ENCODE measurements around the gene PRDM8. TPM values are rescaled to one million over a fixed set of nuclear protein-coding genes. Genes with fewer than 3 reads are reported as not detected.

PRDM8 gene
- polyA plus RNA-seq, 2 of the 4 experiments (the other 2 are of a cell fraction): 0.10 to 0.14 TPM

DNA sequence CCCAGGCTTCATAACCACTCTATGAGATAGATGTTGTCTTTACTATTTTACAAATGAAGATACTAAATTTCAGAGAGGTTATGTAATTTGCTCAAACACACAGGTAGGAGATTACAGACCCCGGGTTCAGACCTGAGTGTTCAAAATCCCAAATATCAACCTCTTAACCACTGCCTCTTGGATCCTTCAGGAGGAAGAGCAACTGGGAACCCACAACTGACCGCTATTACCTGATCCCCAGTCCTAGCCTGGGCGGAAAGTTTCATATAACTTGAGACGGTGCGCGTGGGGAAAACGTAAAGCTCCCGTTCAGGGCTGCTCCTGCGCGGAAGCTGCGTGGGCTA lies 8.9 kb upstream of the PRDM8 start:
- no peak for FAIRE-seq
- ChIA-PET CTCF (interaction anchor here (1.0 to 3.7 kb wide), 3 partner anchors 14 to 27 kb away, joined by 3 to 14 read pairs (median 3); no protein-coding TSS in a partner anchor), POLR2A (no interaction called here)
- TF ChIP-seq FOSL2 (IDR thresholded peaks at IDR 0.05) (no peak), FOSL2 (CRISPR knock-in tag; IDR thresholded peaks at IDR 0.05) (no peak), POLR2AphosphoS2 (conservative IDR thresholded peaks at IDR 0.05; ENCODE audit: low read length) (no peak), HDAC2 (IDR thresholded peaks at IDR 0.05) (no peak), KDM5A (IDR thresholded peaks at IDR 0.05) (no peak), SMC3 (IDR thresholded peaks at IDR 0.05) (no peak), EP300 (IDR thresholded peaks at IDR 0.05) (no peak), JUNB (IDR thresholded peaks at IDR 0.05) (no peak), ZC3H11A (IDR thresholded peaks at IDR 0.05) (no peak), ZFP36 (IDR thresholded peaks at IDR 0.05; ENCODE audit: borderline replicate concordance, partially characterized antibody) (no peak), EHMT2 (IDR thresholded peaks at IDR 0.05; ENCODE audit: low read depth) (no peak), KDM1A (IDR thresholded peaks at IDR 0.05; ENCODE audit: low read depth) (no peak), RAD21 (conservative IDR thresholded peaks at IDR 0.05 in 1 of 2, IDR thresholded peaks at IDR 0.05 in 1 of 2) (no peak), NFE2L2 (conservative IDR thresholded peaks at IDR 0.05; ENCODE audit: low read length) (no peak)
- TF ChIP-seq, protein P1, sequence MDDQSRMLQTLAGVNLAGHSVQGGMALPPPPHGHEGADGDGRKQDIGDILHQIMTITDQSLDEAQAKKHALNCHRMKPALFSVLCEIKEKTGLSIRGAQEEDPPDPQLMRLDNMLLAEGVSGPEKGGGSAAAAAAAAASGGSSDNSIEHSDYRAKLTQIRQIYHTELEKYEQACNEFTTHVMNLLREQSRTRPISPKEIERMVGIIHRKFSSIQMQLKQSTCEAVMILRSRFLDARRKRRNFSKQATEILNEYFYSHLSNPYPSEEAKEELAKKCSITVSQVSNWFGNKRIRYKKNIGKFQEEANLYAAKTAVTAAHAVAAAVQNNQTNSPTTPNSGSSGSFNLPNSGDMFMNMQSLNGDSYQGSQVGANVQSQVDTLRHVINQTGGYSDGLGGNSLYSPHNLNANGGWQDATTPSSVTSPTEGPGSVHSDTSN (IDR thresholded peaks at IDR 0.05): no peak
- TF ChIP-seq, protein P2, sequence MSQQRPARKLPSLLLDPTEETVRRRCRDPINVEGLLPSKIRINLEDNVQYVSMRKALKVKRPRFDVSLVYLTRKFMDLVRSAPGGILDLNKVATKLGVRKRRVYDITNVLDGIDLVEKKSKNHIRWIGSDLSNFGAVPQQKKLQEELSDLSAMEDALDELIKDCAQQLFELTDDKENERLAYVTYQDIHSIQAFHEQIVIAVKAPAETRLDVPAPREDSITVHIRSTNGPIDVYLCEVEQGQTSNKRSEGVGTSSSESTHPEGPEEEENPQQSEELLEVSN (IDR thresholded peaks at IDR 0.05; ENCODE audit: borderline replicate concordance, low read depth): no peak
- TF ChIP-seq, protein P3, sequence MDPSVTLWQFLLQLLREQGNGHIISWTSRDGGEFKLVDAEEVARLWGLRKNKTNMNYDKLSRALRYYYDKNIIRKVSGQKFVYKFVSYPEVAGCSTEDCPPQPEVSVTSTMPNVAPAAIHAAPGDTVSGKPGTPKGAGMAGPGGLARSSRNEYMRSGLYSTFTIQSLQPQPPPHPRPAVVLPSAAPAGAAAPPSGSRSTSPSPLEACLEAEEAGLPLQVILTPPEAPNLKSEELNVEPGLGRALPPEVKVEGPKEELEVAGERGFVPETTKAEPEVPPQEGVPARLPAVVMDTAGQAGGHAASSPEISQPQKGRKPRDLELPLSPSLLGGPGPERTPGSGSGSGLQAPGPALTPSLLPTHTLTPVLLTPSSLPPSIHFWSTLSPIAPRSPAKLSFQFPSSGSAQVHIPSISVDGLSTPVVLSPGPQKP (IDR thresholded peaks at IDR 0.05; ENCODE audit: low read depth, low read length): no peak
- TF ChIP-seq, protein P4, sequence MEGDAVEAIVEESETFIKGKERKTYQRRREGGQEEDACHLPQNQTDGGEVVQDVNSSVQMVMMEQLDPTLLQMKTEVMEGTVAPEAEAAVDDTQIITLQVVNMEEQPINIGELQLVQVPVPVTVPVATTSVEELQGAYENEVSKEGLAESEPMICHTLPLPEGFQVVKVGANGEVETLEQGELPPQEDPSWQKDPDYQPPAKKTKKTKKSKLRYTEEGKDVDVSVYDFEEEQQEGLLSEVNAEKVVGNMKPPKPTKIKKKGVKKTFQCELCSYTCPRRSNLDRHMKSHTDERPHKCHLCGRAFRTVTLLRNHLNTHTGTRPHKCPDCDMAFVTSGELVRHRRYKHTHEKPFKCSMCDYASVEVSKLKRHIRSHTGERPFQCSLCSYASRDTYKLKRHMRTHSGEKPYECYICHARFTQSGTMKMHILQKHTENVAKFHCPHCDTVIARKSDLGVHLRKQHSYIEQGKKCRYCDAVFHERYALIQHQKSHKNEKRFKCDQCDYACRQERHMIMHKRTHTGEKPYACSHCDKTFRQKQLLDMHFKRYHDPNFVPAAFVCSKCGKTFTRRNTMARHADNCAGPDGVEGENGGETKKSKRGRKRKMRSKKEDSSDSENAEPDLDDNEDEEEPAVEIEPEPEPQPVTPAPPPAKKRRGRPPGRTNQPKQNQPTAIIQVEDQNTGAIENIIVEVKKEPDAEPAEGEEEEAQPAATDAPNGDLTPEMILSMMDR (IDR thresholded peaks at IDR 0.05): no peak
- TF ChIP-seq, protein P5, sequence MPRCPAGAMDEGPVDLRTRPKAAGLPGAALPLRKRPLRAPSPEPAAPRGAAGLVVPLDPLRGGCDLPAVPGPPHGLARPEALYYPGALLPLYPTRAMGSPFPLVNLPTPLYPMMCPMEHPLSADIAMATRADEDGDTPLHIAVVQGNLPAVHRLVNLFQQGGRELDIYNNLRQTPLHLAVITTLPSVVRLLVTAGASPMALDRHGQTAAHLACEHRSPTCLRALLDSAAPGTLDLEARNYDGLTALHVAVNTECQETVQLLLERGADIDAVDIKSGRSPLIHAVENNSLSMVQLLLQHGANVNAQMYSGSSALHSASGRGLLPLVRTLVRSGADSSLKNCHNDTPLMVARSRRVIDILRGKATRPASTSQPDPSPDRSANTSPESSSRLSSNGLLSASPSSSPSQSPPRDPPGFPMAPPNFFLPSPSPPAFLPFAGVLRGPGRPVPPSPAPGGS (IDR thresholded peaks at IDR 0.05): no peak
- TF ChIP-seq, protein P6, sequence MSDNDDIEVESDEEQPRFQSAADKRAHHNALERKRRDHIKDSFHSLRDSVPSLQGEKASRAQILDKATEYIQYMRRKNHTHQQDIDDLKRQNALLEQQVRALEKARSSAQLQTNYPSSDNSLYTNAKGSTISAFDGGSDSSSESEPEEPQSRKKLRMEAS (IDR thresholded peaks at IDR 0.05): no peak
- Histone ChIP-seq H3K4me2 (no peak overlapping the region), H3K4me3 (no peak overlapping the region), H3K27ac (no peak overlapping the region), H3K4me1 (no peaks in the 10 kb centered on the region), H3K9me3 (no peaks in the 10 kb centered on the region)
- WGBS (ENCODE audit: missing lambda C conversion rate): 76% methylated on average over 11 of the region's 11 CpGs
- DNase-seq (ENCODE audit: low read depth in 1 of 2, low spot score in 1 of 2): no peak
- no peak for ATAC-seq

DNA sequence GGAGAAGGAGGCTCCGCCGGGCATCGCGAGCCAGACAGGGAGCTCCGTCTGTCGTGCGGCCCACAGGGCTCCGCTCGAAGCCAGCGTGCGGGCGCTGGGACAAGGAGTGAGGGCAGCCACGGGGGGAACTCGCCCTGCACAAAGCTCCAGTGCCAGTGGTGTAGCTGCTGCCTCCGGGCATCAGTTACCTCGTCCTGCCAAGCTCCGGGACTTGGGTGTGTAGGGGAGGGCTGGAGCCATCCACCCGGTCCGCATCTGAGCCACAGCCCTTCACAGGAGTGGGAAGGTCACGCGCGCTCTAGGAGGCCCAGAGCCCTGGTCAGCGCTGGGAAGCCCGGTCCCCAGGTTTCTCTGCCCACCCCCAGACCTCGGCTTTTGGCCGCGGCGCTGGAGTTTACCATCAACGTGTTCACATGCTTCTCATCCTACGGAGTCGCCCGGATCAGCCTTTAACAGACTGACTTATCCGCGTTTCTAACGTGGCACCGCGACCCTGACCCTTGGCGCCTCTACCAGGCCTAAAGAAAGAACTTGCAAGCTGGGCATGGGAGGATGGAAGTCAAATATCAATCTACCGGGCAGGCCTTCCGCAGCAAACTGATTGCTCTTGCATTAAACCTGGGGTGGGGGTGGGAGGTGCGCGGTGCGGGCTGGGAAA lies 8.4 kb upstream of the PRDM8 start:
- H3K9me3 ChIP-seq: no peaks in the 10 kb centered on the region
- DNase-seq (ENCODE audit: low read depth in 1 of 2, low spot score in 1 of 2) (no peak), ATAC-seq (no peak), FAIRE-seq (no peak)
- ChIA-PET POLR2A (no interaction called here), CTCF (interaction anchor here (1.0 to 3.7 kb wide), 3 partner anchors 14 to 27 kb away, joined by 3 to 14 read pairs (median 3); no protein-coding TSS in a partner anchor)
- no peak overlapping the region for H3K4me3 ChIP-seq
- 78% methylated on average over 30 of the region's 43 CpGs for WGBS (ENCODE audit: missing lambda C conversion rate)
- H3K27ac ChIP-seq: no peak overlapping the region
- H3K4me2 ChIP-seq: no peak overlapping the region
- TF ChIP-seq MYC (IDR thresholded peaks at IDR 0.05; ENCODE audit: borderline replicate concordance, low read length): no peak
- no peak for TF ChIP-seq SREBF2 (IDR thresholded peaks at IDR 0.05)
- TF ChIP-seq CHD2 (IDR thresholded peaks at IDR 0.05; ENCODE audit: low read length, partially characterized antibody): no peak
- no peak for TF ChIP-seq RAD21 (conservative IDR thresholded peaks at IDR 0.05 in 1 of 2, IDR thresholded peaks at IDR 0.05 in 1 of 2)
- TF ChIP-seq, protein P2 (IDR thresholded peaks at IDR 0.05; ENCODE audit: borderline replicate concordance, low read depth): no peak
- TF ChIP-seq, protein P1 (IDR thresholded peaks at IDR 0.05): no peak
- TF ChIP-seq MAZ (IDR thresholded peaks at IDR 0.05; ENCODE audit: borderline replicate concordance, low read depth, low read length): no peak
- no peak for TF ChIP-seq TP53 (CRISPR knock-in tag; IDR thresholded peaks at IDR 0.05)
- TF ChIP-seq, protein P7, sequence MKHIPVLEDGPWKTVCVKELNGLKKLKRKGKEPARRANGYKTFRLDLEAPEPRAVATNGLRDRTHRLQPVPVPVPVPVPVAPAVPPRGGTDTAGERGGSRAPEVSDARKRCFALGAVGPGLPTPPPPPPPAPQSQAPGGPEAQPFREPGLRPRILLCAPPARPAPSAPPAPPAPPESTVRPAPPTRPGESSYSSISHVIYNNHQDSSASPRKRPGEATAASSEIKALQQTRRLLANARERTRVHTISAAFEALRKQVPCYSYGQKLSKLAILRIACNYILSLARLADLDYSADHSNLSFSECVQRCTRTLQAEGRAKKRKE (CRISPR knock-in tag; IDR thresholded peaks at IDR 0.05; ENCODE audit: low read depth): no peak
- no peak for TF ChIP-seq FOSL2 (IDR thresholded peaks at IDR 0.05)
- TF ChIP-seq FOSL2 (CRISPR knock-in tag; IDR thresholded peaks at IDR 0.05): no peak
- H3K4me1 ChIP-seq: no peaks in the 10 kb centered on the region
